ENCODE results near the gene LCORL. TPM values are rescaled to one million over a fixed set of nuclear protein-coding genes. Genes with fewer than 3 reads are reported as not detected.
A peak's percentile ranks its signal among the peaks of the same experiment; 100 is the strongest.

LCORL gene
- total RNA-seq, 4 donors from 2014 or later: 6.1 to 17.5 (median 8.2) TPM

DNA sequence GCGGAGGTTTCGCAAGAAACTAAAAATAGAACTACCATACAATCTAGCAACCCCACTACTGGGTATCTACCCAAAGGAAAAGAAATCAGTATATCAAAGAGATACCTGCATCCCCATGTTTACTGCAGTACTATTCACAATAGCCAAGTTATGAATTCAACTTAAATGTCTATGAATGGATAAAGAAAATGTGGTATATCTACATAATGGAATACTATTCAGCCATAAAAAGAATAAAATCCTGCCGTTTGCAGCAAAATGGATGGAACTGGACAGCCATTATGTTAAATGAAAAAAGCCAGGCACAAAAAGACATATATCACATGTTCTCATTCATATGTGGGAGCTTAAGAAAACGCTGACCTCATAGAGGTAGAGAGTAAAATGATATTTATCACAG, 65.3 kb downstream of the LCORL start:
- intact Hi-C loops (cut with DNase I): no loop called here
- peaks cover 0 to 67% (median 0%) of the 10 kb centered on the region in 3 donors for H3K36me3 ChIP-seq
- WGBS, 2 donors: 92 to 94% methylated on average over 4 of the region's 4 CpGs
- H3K27ac ChIP-seq: no peak overlapping the region
- DNase-seq: no peak
- no peaks in the 10 kb centered on the region for H3K4me1 ChIP-seq
- no peak overlapping the region for H3K4me3 ChIP-seq
- no peaks in the 10 kb centered on the region for H3K9me3 ChIP-seq
- TF ChIP-seq, protein P1, sequence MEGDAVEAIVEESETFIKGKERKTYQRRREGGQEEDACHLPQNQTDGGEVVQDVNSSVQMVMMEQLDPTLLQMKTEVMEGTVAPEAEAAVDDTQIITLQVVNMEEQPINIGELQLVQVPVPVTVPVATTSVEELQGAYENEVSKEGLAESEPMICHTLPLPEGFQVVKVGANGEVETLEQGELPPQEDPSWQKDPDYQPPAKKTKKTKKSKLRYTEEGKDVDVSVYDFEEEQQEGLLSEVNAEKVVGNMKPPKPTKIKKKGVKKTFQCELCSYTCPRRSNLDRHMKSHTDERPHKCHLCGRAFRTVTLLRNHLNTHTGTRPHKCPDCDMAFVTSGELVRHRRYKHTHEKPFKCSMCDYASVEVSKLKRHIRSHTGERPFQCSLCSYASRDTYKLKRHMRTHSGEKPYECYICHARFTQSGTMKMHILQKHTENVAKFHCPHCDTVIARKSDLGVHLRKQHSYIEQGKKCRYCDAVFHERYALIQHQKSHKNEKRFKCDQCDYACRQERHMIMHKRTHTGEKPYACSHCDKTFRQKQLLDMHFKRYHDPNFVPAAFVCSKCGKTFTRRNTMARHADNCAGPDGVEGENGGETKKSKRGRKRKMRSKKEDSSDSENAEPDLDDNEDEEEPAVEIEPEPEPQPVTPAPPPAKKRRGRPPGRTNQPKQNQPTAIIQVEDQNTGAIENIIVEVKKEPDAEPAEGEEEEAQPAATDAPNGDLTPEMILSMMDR (IDR thresholded peaks at IDR 0.05): no peak
- TF ChIP-seq POLR2A (IDR thresholded peaks at IDR 0.05): no peak
- no peaks in the 10 kb centered on the region for H3K27me3 ChIP-seq

DNA sequence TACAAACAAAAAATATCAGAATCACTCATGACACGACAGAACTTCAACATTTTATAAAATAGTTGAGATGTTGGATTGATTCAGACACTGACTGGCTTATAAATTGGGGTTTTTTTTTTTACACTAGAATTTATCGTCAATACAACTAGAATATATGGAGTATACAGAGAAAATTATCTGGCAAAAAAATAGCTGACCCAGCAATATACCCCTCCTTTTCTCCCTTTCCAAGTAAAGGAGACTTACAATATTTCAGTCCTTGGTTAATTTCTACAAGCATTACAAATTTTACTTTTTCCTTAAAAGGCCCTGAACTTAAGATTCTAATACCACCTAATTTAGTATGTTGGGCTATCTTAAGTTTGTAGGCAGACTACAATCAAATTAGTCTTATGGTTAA, 76.3 kb downstream of the LCORL start:
- Histone ChIP-seq H3K9me3 (no peaks in the 10 kb centered on the region), H3K36me3 (no peaks in the 10 kb centered on the region), H3K4me1 (peaks cover 0 to 14% (median 5%) of the 10 kb centered on the region in 3 donors), H3K27me3 (no peaks in the 10 kb centered on the region), H3K4me3 (no peak overlapping the region), H3K27ac (no peak overlapping the region)
- intact Hi-C loops (cut with DNase I): no loop called here
- WGBS, 2 donors: 91 to 97% methylated on average over 2 of the region's 2 CpGs
- no peak for TF ChIP-seq POLR2A (IDR thresholded peaks at IDR 0.05)
- TF ChIP-seq, protein P1 (IDR thresholded peaks at IDR 0.05): no peak
- no peak for DNase-seq

DNA sequence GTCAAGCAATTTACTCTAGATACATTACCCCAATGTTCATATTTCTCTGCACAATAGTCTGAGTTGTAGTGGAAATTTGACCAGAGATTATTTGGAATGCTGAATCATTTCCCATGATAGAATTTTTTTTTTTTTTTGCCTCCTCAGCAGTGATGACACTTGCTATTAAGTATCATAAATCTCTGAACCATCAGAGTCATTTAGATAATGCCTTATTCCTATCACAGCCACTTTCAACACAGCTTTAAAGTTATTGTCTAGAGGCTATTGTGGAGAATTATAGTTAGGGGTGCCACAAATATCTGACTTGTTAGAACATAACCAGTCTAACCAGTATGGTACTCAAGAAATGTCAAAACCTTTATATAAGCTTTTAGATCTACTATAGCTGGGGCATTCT, 79.8 kb downstream of the LCORL start:
- intact Hi-C loops (cut with DNase I): no loop called here
- no peak for TF ChIP-seq POLR2A (IDR thresholded peaks at IDR 0.05)
- TF ChIP-seq, protein P1 (IDR thresholded peaks at IDR 0.05): no peak
- Histone ChIP-seq H3K27ac (no peak overlapping the region), H3K27me3 (no peaks in the 10 kb centered on the region), H3K9me3 (no peaks in the 10 kb centered on the region), H3K36me3 (peaks cover 0 to 9% (median 0%) of the 10 kb centered on the region in 3 donors), H3K4me3 (no peak overlapping the region), H3K4me1 (peaks cover 0 to 14% (median 5%) of the 10 kb centered on the region in 3 donors)
- no peak for DNase-seq

DNA sequence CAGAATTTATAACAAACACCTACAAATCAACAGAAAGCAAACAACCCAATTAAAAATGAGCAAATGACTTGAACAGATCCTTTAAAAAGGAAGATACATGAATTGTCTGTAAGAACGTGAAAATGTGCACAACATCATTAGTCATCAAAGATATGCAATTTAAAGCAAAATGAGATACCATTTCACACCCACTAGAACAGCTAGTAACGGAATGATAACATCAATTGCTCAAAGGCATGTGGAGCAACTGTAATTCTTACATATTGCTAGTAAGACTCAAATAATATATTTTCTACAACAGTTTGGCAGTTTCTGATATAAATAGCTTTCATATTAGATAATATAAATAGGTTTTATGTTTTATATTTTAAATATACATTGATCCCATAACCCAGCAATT, 82.5 kb downstream of the LCORL start:
- Histone ChIP-seq H3K9me3 (no peaks in the 10 kb centered on the region), H3K36me3 (peaks cover 0 to 15% (median 0%) of the 10 kb centered on the region in 3 donors), H3K27me3 (no peaks in the 10 kb centered on the region), H3K4me3 (no peak overlapping the region), H3K4me1 (peaks cover 0 to 14% (median 5%) of the 10 kb centered on the region in 3 donors), H3K27ac (no peak overlapping the region)
- no peak for DNase-seq
- WGBS, 2 donors: 67 to 81% methylated on average over 2 of the region's 2 CpGs
- TF ChIP-seq, protein P1 (IDR thresholded peaks at IDR 0.05): no peak
- no peak for TF ChIP-seq POLR2A (IDR thresholded peaks at IDR 0.05)
- intact Hi-C loops (cut with DNase I): no loop called here

DNA sequence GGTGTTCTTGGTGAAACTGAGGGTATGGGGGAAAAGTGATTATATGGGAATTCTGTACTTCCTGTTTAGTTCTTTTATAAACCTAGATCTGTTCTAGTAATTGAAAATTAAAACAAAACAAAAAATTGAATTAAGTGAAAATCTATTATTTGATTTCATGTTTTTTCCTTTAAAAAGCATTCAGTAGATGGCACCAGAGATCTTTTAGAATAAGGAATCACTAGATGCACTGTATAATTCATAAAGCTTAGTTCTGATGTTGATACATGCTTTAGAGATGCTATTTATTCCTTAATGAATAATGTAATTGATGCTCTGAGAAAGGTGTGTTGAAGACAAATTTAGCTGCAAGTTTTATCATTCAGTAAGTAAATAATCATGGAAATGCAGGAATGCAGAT, 87.3 kb downstream of the LCORL start:
- no peaks in the 10 kb centered on the region for H3K4me1 ChIP-seq
- H3K36me3 ChIP-seq: peaks cover 0 to 15% (median 0%) of the 10 kb centered on the region in 3 donors
- intact Hi-C loops (cut with DNase I): no loop called here
- no peak for TF ChIP-seq POLR2A (IDR thresholded peaks at IDR 0.05)
- TF ChIP-seq, protein P1 (IDR thresholded peaks at IDR 0.05): peak in 1 of 6 experiments; percentile 6
- DNase-seq: no peak
- no peaks in the 10 kb centered on the region for H3K27me3 ChIP-seq
- H3K9me3 ChIP-seq: peaks cover 0 to 5% (median 0%) of the 10 kb centered on the region in 3 donors
- H3K4me3 ChIP-seq: no peak overlapping the region
- no peak overlapping the region for H3K27ac ChIP-seq

All from esophagus squamous epithelium (tissue), 5 donors.